IPS-15b (cell line): Measurements from ENCODE around the gene PHACTR4.

Experiments
- H3K27me3 ChIP-seq: one replicate; pipeline ENCODE4 v1.6.1; 2013; ENCODE audit warnings: low read length; ENCODE audit not compliant: control insufficient read depth, insufficient read depth
- H3K36me3 ChIP-seq: one replicate; pipeline ENCODE4 v1.6.1; 2013; ENCODE audit warnings: low read length; ENCODE audit not compliant: control insufficient read depth, insufficient read depth
- H3K4me1 ChIP-seq: one replicate; pipeline ENCODE4 v1.6.1; 2013; ENCODE audit warnings: mild to moderate bottlenecking, low read length; ENCODE audit not compliant: control insufficient read depth, insufficient read depth
- H3K4me3 ChIP-seq: one replicate; pipeline ENCODE4 v1.5.1; 2013; ENCODE audit warnings: low read depth, low read length
- H3K9ac ChIP-seq: one replicate; pipeline ENCODE4 v1.6.1; 2013; ENCODE audit warnings: low read depth, mild to moderate bottlenecking, low read length
- H3K9me3 ChIP-seq: one replicate; pipeline ENCODE4 v1.6.1; 2013; ENCODE audit warnings: mild to moderate bottlenecking, low read length; ENCODE audit not compliant: control insufficient read depth, insufficient read depth

The PHACTR4 gene

GRCh38 chr1:28416509-28417194 lies 47.1 kb downstream of the PHACTR4 start:
- H3K9me3 ChIP-seq: no peaks in the 10 kb centered on the region
- H3K27me3 ChIP-seq: no peaks in the 10 kb centered on the region
- H3K4me3 ChIP-seq: no peak overlapping the region
- peaks cover 13% of the 10 kb centered on the region for H3K4me1 ChIP-seq
- no peak overlapping the region for H3K9ac ChIP-seq
- no peaks in the 10 kb centered on the region for H3K36me3 ChIP-seq

GRCh38 chr1:28417441-28417922 lies 47.9 kb downstream of the PHACTR4 start:
- Histone ChIP-seq H3K9me3 (no peaks in the 10 kb centered on the region), H3K4me3 (no peak overlapping the region), H3K27me3 (no peaks in the 10 kb centered on the region), H3K4me1 (peaks cover 15% of the 10 kb centered on the region), H3K9ac (no peak overlapping the region), H3K36me3 (no peaks in the 10 kb centered on the region)

GRCh38 chr1:28417926-28418637 lies 48.5 kb downstream of the PHACTR4 start:
- H3K36me3 ChIP-seq: no peaks in the 10 kb centered on the region
- no peak overlapping the region for H3K4me3 ChIP-seq
- H3K9ac ChIP-seq: no peak overlapping the region
- no peaks in the 10 kb centered on the region for H3K9me3 ChIP-seq
- peaks cover 13% of the 10 kb centered on the region for H3K4me1 ChIP-seq
- no peaks in the 10 kb centered on the region for H3K27me3 ChIP-seq

GRCh38 chr1:28421744-28422143 lies 52.2 kb downstream of the PHACTR4 start:
- H3K36me3 ChIP-seq: no peaks in the 10 kb centered on the region
- no peaks in the 10 kb centered on the region for H3K27me3 ChIP-seq
- no peak overlapping the region for H3K9ac ChIP-seq
- H3K4me1 ChIP-seq: peaks cover 4% of the 10 kb centered on the region
- H3K4me3 ChIP-seq: no peak overlapping the region
- no peaks in the 10 kb centered on the region for H3K9me3 ChIP-seq

GRCh38 chr1:28426831-28427230 lies 57.3 kb downstream of the PHACTR4 start:
- H3K9me3 ChIP-seq: no peaks in the 10 kb centered on the region
- no peaks in the 10 kb centered on the region for H3K36me3 ChIP-seq
- no peak overlapping the region for H3K4me3 ChIP-seq
- no peak overlapping the region for H3K9ac ChIP-seq
- H3K27me3 ChIP-seq: no peaks in the 10 kb centered on the region
- peaks cover 4% of the 10 kb centered on the region for H3K4me1 ChIP-seq

- Histone ChIP-seq H3K27me3 (no peaks in the 10 kb centered on the region), H3K4me1 (no peaks in the 10 kb centered on the region), H3K36me3 (no peaks in the 10 kb centered on the region), H3K9ac (no peak overlapping the region), H3K9me3 (no peaks in the 10 kb centered on the region), H3K4me3 (no peak overlapping the region)
Observed at GRCh38 chr1:28428012-28428411, 58.5 kb downstream of the PHACTR4 start.

- no peak overlapping the region for H3K9ac ChIP-seq
- H3K9me3 ChIP-seq: no peaks in the 10 kb centered on the region
- no peak overlapping the region for H3K4me3 ChIP-seq
- no peaks in the 10 kb centered on the region for H3K27me3 ChIP-seq
- no peaks in the 10 kb centered on the region for H3K4me1 ChIP-seq
- no peaks in the 10 kb centered on the region for H3K36me3 ChIP-seq
Observed at GRCh38 chr1:28428990-28429520, 59.5 kb downstream of the PHACTR4 start.

- H3K4me3 ChIP-seq: no peak overlapping the region
- no peaks in the 10 kb centered on the region for H3K27me3 ChIP-seq
- no peaks in the 10 kb centered on the region for H3K9me3 ChIP-seq
- peaks cover 5% of the 10 kb centered on the region for H3K4me1 ChIP-seq
- no peak overlapping the region for H3K9ac ChIP-seq
- no peaks in the 10 kb centered on the region for H3K36me3 ChIP-seq
Observed at GRCh38 chr1:28436211-28436769, 66.8 kb downstream of the PHACTR4 start.

GRCh38 chr1:28437264-28437923 lies 67.9 kb downstream of the PHACTR4 start:
- H3K4me3 ChIP-seq: no peak overlapping the region
- H3K9me3 ChIP-seq: no peaks in the 10 kb centered on the region
- H3K9ac ChIP-seq: no peak overlapping the region
- no peaks in the 10 kb centered on the region for H3K27me3 ChIP-seq
- H3K4me1 ChIP-seq: peaks cover 5% of the 10 kb centered on the region
- H3K36me3 ChIP-seq: no peaks in the 10 kb centered on the region

- Histone ChIP-seq H3K4me3 (no peak overlapping the region), H3K36me3 (no peaks in the 10 kb centered on the region), H3K4me1 (peaks cover 5% of the 10 kb centered on the region), H3K9ac (no peak overlapping the region), H3K9me3 (no peaks in the 10 kb centered on the region), H3K27me3 (no peaks in the 10 kb centered on the region)
Observed at GRCh38 chr1:28437924-28438699, 68.6 kb downstream of the PHACTR4 start.

GRCh38 chr1:28439320-28439719 lies 69.8 kb downstream of the PHACTR4 start:
- no peak overlapping the region for H3K4me3 ChIP-seq

More at GRCh38 chr1:28439320-28439719, 69.8 kb downstream of the PHACTR4 start:
- Histone ChIP-seq H3K9me3 (no peaks in the 10 kb centered on the region), H3K36me3 (no peaks in the 10 kb centered on the region), H3K9ac (no peak overlapping the region), H3K27me3 (no peaks in the 10 kb centered on the region), H3K4me1 (peaks cover 5% of the 10 kb centered on the region)
